Uterus (tissue), 4 donors: Measurements from ENCODE around the gene NGF. TPM values are rescaled to one million over a fixed set of nuclear protein-coding genes. Genes with fewer than 3 reads are reported as not detected.
A peak's percentile ranks its signal among the peaks of the same experiment; 100 is the strongest.

Source experiments
- DNase-seq, 2 donors: peaks; one replicate each; pipeline ENCODE4 v3.0.0-alpha.2; 2019 to 2020
- H3K27ac ChIP-seq, 2 donors: fragments of 200-600 bp; sonication (generic); 1 replicate in 1 of 2; 2 replicates in 1 of 2; pipeline ENCODE4 v1.5.1; 2016 to 2018
- H3K27me3 ChIP-seq, 2 donors: fragments of 200-600 bp; sonication (generic); one replicate each; pipeline ENCODE4 v1.5.1; 2018 to 2019; ENCODE audit warnings: control low read depth in 1 of 2
- H3K36me3 ChIP-seq, 2 donors: fragments of 200-600 bp; sonication (generic); one replicate each; pipeline ENCODE4 v1.5.1; 2019; ENCODE audit warnings: control low read depth in 1 of 2
- H3K4me1 ChIP-seq, 2 donors: fragments of 200-600 bp; sonication (generic); one replicate each; pipeline ENCODE4 v1.5.1; 2018 to 2019; ENCODE audit warnings: control low read depth in 1 of 2
- H3K4me3 ChIP-seq, 2 donors: fragments of 200-600 bp; sonication (generic); 1 replicate in 1 of 2; 2 replicates in 1 of 2; pipeline ENCODE4 v1.5.1; 2018 to 2019; ENCODE audit warnings: mild to moderate bottlenecking in 1 of 2
- H3K9me3 ChIP-seq, 2 donors: fragments of 200-600 bp; sonication (generic); one replicate each; pipeline ENCODE4 v1.5.1; 2019; ENCODE audit warnings: control low read depth in 1 of 2
- CTCF ChIP-seq, 4 experiments: fragments of 200-600 bp in 2 of 4; fragments of 450-650 bp in 2 of 4; sonication (generic) in 2 of 4; IDR thresholded peaks; one replicate each; pipeline ENCODE4 v1.5.1; 2016 to 2019; ENCODE audit warnings: antibody characterized with exemption in 4 of 4, mild to moderate bottlenecking in 2 of 4, moderate library complexity in 1 of 4
- POLR2A ChIP-seq, 2 donors: fragments of 450-650 bp; IDR thresholded peaks; one replicate each; pipeline ENCODE4 v1.6.1; 2016; ENCODE audit warnings: antibody characterized with exemption in 2 of 2, mild to moderate bottlenecking in 1 of 2, moderate library complexity in 1 of 2
- intact Hi-C: fragments of 100-400 bp; cut with DNase I; formaldehyde crosslinking; loops from one replicate; pipeline ENCODE4 v1.15.1; 2023; ENCODE audit warnings: low total_unique reads
- total RNA-seq, 4 donors: library from RNA; depleted of rRNA in 3 of 4; stranded (reverse); fragments of >200 nt in 3 of 4; gene quantifications; one replicate each; pipeline versions ENCODE4 v1.1.0 to v1.2.4, GENCODE V29; 2014 to 2023
- donor health status: DM: yes; HTN: yes; CAD: no.

The NGF gene
- total RNA-seq, 4 donors from 2014 or later, result 1.3 to 21.4 (median 13.5) TPM

GRCh38 chr1:115303364-115303763, 34.7 kb downstream of the NGF start:
- Histone ChIP-seq H3K27me3 (no peaks in the 10 kb centered on the region), H3K27ac (peak overlapping the region; percentile 4 to 75), H3K9me3 (no peaks in the 10 kb centered on the region), H3K4me1 (no peaks in the 10 kb centered on the region), H3K36me3 (no peaks in the 10 kb centered on the region), H3K4me3 (no peak overlapping the region)
- TF ChIP-seq POLR2A (IDR thresholded peaks at IDR 0.05) (no peak), CTCF (IDR thresholded peaks at IDR 0.05) (no peak)
- intact Hi-C loops, result no loop called here
- no peak for DNase-seq

GRCh38 chr1:115302390-115302961, 35.6 kb downstream of the NGF start:
- Histone ChIP-seq H3K9me3 (no peaks in the 10 kb centered on the region), H3K4me3 (no peak overlapping the region), H3K27me3 (no peaks in the 10 kb centered on the region), H3K27ac (peak overlapping the region; percentile 4 to 75), H3K4me1 (no peaks in the 10 kb centered on the region), H3K36me3 (no peaks in the 10 kb centered on the region)
- TF ChIP-seq POLR2A (IDR thresholded peaks at IDR 0.05) (no peak), CTCF (IDR thresholded peaks at IDR 0.05) (no peak)
- peak; percentile 63 to 70 for DNase-seq
- intact Hi-C loops, result no loop called here

GRCh38 chr1:115301438-115302020, 36.5 kb downstream of the NGF start:
- peak overlapping the region; percentile 4 to 75 for H3K27ac ChIP-seq
- intact Hi-C loops, result no loop called here
- peak in 1 of 2 donors; percentile 37 for DNase-seq
- no peaks in the 10 kb centered on the region for H3K4me1 ChIP-seq
- no peaks in the 10 kb centered on the region for H3K27me3 ChIP-seq
- no peaks in the 10 kb centered on the region for H3K9me3 ChIP-seq
- no peak for TF ChIP-seq POLR2A (IDR thresholded peaks at IDR 0.05)
- no peak for TF ChIP-seq CTCF (IDR thresholded peaks at IDR 0.05)
- H3K4me3 ChIP-seq, result no peak overlapping the region
- H3K36me3 ChIP-seq, result no peaks in the 10 kb centered on the region

GRCh38 chr1:115300087-115300876, 37.8 kb downstream of the NGF start:
- TF ChIP-seq POLR2A (IDR thresholded peaks at IDR 0.05) (no peak), CTCF (IDR thresholded peaks at IDR 0.05) (no peak)
- Histone ChIP-seq H3K9me3 (no peaks in the 10 kb centered on the region), H3K36me3 (no peaks in the 10 kb centered on the region), H3K4me1 (no peaks in the 10 kb centered on the region), H3K27me3 (no peaks in the 10 kb centered on the region), H3K27ac (peak overlapping the region in 1 of 2 donors; percentile 75), H3K4me3 (no peak overlapping the region)
- intact Hi-C loops, result no loop called here
- DNase-seq, result no peak

GRCh38 chr1:115299266-115299665, 38.8 kb downstream of the NGF start:
- H3K4me1 ChIP-seq, result no peaks in the 10 kb centered on the region
- intact Hi-C loops, result no loop called here
- H3K27ac ChIP-seq, result no peak overlapping the region

More at GRCh38 chr1:115299266-115299665, 38.8 kb downstream of the NGF start:
- Histone ChIP-seq H3K27me3 (no peaks in the 10 kb centered on the region), H3K4me3 (no peak overlapping the region), H3K36me3 (no peaks in the 10 kb centered on the region), H3K9me3 (no peaks in the 10 kb centered on the region)
- TF ChIP-seq POLR2A (IDR thresholded peaks at IDR 0.05), result no peak
- no peak for TF ChIP-seq CTCF (IDR thresholded peaks at IDR 0.05)
- DNase-seq, result no peak
